Upper lobe of right lung (tissue), 1 donor: ENCODE results near the gene TPST1. TPM values are rescaled to one million over a fixed set of nuclear protein-coding genes. Genes with fewer than 3 reads are reported as not detected.

Experiments used
- ATAC-seq: fragments of 200-7000 bp; cut with Tn5 transposase; one replicate; pipeline ENCODE4 v1.9.1; 2020; ENCODE audit warnings: mild to moderate bottlenecking, moderate library complexity
- DNase-seq: peaks from one replicate; pipeline ENCODE4 v3.0.0-alpha.2; 2020
- H3K27ac ChIP-seq: fragments of 200-600 bp; one replicate; pipeline ENCODE4 v1.8.0; 2022
- H3K27me3 ChIP-seq: fragments of 200-600 bp; one replicate; pipeline ENCODE4 v1.8.0; 2022; ENCODE audit warnings: mild to moderate bottlenecking
- H3K36me3 ChIP-seq: fragments of 200-600 bp; one replicate; pipeline ENCODE4 v1.8.0; 2022
- H3K4me1 ChIP-seq: fragments of 200-600 bp; one replicate; pipeline ENCODE4 v1.8.0; 2022
- H3K4me3 ChIP-seq: fragments of 200-600 bp; one replicate; pipeline ENCODE4 v1.8.0; 2022; ENCODE audit warnings: mild to moderate bottlenecking
- H3K9me3 ChIP-seq: fragments of 200-600 bp; one replicate; pipeline ENCODE4 v1.8.0; 2022
- intact Hi-C: fragments of 100-400 bp; cut with DNase I; formaldehyde crosslinking; loops from one replicate; pipeline ENCODE4 v1.11.0; 2022
- total RNA-seq: library from RNA; stranded (reverse); fragmentation: NEBNext Ultra II Directional; extraction: Animal tissue kit (Norgen Biotek cat#: 25700); gene quantifications from one replicate; pipeline ENCODE4 v1.2.1, GENCODE V29; 2021
- TF ChIP-seq, protein P1 (sequence below): fragments of 200-600 bp; IDR thresholded peaks from one replicate; pipeline ENCODE4 v1.8.0; 2022; ENCODE audit warnings: antibody characterized with exemption
- donor health status: DM: no; HTN: yes; CAD: no; lungs with severe emphysema.

TPST1 gene
- total RNA-seq, 1 donor from 2014 or later: 20.1 TPM

DNA sequence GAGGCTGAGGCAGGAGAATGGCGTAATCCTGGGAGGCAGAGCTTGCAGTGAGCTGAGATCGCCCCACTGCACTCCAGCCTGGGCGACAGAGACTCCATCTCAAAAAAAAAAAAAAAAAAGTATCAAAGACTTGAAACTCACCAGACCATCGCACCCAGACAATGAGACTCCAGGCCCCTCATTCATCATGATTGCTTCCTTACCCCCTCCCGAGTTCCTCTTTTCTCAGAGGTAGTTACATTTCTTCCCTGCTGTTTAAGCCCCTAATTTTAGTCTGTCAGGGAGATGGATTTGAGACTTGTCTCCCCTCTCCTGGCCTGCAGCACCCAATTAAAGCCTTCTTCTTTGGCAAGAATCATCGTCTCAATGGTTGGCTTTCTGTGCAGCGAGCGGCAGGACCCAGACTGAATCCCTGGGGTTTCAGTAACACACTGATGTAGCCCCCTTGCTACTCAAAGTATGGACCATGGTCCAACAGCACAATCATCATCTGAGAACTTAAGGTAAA, 19.4 kb upstream of the TPST1 start:
- TF ChIP-seq, protein P1, sequence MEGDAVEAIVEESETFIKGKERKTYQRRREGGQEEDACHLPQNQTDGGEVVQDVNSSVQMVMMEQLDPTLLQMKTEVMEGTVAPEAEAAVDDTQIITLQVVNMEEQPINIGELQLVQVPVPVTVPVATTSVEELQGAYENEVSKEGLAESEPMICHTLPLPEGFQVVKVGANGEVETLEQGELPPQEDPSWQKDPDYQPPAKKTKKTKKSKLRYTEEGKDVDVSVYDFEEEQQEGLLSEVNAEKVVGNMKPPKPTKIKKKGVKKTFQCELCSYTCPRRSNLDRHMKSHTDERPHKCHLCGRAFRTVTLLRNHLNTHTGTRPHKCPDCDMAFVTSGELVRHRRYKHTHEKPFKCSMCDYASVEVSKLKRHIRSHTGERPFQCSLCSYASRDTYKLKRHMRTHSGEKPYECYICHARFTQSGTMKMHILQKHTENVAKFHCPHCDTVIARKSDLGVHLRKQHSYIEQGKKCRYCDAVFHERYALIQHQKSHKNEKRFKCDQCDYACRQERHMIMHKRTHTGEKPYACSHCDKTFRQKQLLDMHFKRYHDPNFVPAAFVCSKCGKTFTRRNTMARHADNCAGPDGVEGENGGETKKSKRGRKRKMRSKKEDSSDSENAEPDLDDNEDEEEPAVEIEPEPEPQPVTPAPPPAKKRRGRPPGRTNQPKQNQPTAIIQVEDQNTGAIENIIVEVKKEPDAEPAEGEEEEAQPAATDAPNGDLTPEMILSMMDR: no peak
- no peaks in the 10 kb centered on the region for H3K4me1 ChIP-seq
- no peaks in the 10 kb centered on the region for H3K9me3 ChIP-seq
- no peaks in the 10 kb centered on the region for H3K36me3 ChIP-seq
- DNase-seq (no peak), ATAC-seq (no peak)
- no peaks in the 10 kb centered on the region for H3K27me3 ChIP-seq
- intact Hi-C loops: no loop called here
- H3K27ac ChIP-seq: no peak overlapping the region
- H3K4me3 ChIP-seq: no peak overlapping the region

DNA sequence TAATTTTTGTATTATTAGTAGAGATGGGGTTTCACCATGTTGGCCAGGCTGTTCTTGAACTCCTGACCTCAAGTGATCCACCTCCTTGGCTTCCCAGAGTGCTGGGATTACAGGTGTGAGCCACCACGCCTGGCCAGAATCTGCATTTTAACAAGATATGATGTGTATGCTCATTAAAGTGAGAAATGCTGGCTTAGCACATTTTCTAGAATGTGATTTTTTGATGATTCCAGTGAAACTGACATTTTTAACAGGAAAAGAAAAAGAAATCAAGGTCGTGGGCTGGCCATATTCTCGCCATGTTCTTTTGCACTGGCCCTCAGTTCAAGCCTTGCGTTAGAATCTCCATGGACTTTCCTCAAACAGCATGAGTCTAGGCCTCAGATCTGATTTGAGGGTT, 18.1 kb upstream of the TPST1 start:
- no peak overlapping the region for H3K27ac ChIP-seq
- H3K4me1 ChIP-seq: no peaks in the 10 kb centered on the region
- intact Hi-C loops: no loop called here
- no peak for ATAC-seq
- H3K27me3 ChIP-seq: no peaks in the 10 kb centered on the region
- no peak for DNase-seq
- no peaks in the 10 kb centered on the region for H3K9me3 ChIP-seq
- H3K4me3 ChIP-seq: no peak overlapping the region
- no peaks in the 10 kb centered on the region for H3K36me3 ChIP-seq
- TF ChIP-seq, protein P1: no peak

DNA sequence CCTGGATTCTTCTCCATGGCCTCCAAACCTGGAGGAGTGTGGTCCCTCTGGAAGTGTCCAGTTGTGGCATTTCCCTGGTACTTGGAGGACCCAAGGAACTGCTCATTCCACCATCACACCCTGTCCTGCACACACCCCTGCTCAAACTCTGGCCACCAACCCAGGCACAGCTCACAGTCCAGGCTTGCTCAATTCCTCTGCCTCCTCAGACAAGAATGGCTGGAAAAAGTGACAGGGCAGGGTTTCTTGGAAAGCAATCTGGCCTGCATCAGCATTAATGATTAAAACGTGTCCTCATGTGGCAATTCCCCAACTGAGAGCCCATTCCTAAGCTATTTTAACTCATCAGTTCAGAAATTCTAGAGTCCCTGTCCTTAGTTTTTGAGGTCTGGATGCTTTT, 17.2 kb upstream of the TPST1 start:
- peak; percentile 71 for ATAC-seq
- H3K9me3 ChIP-seq: no peaks in the 10 kb centered on the region
- DNase-seq: no peak

DNA sequence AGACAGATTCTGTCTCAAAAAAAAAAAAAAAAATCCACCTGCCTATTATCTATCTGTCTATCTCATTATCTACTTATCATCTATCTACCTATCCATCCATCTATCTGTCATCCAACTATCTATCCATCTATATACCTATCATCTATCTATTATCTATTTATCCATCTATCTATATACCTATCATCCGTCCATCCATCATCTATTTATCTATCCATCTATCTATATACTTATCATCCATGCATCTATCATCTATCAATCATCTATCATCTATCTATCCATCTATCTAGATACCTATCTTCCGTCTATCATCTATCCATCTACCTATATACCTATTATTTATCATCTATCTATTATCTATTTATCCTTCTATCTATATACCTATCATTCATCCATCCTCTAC, 16.5 kb upstream of the TPST1 start:
- TF ChIP-seq, protein P1: no peak
- Histone ChIP-seq H3K9me3 (no peaks in the 10 kb centered on the region), H3K27me3 (no peaks in the 10 kb centered on the region), H3K27ac (no peak overlapping the region), H3K36me3 (no peaks in the 10 kb centered on the region), H3K4me3 (no peak overlapping the region), H3K4me1 (no peaks in the 10 kb centered on the region)
- ATAC-seq: no peak
- intact Hi-C loops: no loop called here
- DNase-seq: no peak

More for the DNA sequence above, 17.2 kb upstream of the TPST1 start:
- no peak overlapping the region for H3K4me3 ChIP-seq
- no peak overlapping the region for H3K27ac ChIP-seq
- H3K36me3 ChIP-seq: no peaks in the 10 kb centered on the region
- no peaks in the 10 kb centered on the region for H3K4me1 ChIP-seq
- TF ChIP-seq, protein P1: no peak
- intact Hi-C loops: no loop called here
- H3K27me3 ChIP-seq: no peaks in the 10 kb centered on the region

DNA sequence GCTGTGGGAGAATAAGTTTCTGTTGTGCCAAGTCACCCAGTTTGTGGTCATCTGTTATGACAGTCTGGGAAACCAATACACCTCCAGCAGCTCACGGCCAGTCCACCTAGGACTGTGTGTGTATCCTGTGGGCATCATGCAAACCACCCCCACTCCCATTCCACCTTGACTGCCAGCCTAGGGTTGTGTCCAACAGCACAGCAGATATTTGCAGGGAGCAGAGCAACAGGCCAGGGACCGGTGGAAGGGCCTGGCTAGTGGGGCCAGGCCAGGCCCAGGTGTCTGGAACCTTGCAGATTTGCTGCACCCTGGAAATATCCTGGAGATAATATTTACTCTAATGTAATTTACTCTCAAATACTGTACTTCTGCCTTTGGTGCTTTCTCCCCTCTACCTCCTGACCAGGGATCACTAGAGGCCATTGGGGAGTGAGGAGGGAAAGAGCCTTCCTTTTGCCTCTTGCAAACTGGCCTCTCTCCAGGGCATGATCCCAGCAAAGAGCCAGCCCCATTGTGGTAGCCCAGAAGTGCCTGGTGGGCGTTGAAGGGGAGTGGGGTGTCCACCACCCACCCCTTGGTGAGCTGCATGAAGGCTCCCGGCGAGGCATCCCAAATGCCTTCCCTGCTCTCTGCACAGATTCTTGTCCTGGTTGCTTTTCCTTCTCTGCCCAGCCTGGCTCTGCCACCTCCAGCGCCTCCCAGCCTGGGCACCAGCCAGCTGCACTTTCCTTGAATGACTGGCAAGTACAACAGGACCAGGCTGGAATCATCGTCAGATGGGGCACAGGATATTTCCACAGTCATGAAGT, 15.2 kb upstream of the TPST1 start:
- no peaks in the 10 kb centered on the region for H3K27me3 ChIP-seq
- no peak overlapping the region for H3K4me3 ChIP-seq
- H3K27ac ChIP-seq: no peak overlapping the region
- H3K9me3 ChIP-seq: no peaks in the 10 kb centered on the region
- H3K4me1 ChIP-seq: no peaks in the 10 kb centered on the region
- TF ChIP-seq, protein P1: no peak
- intact Hi-C loops: no loop called here
- DNase-seq: peak; percentile 72
- H3K36me3 ChIP-seq: no peaks in the 10 kb centered on the region
- ATAC-seq: peak; percentile 53
